ENCODE measurements around the gene NTM.

- TF ChIP-seq CTCF (IDR thresholded peaks at IDR 0.05 in 8 of 11, conservative IDR thresholded peaks at IDR 0.05 in 3 of 11) = no peak
- no peak for TF ChIP-seq POLR2AphosphoS5 (IDR thresholded peaks at IDR 0.05)
Observed at GRCh38 chr11:131616481-131617140, 246.2 kb downstream of the NTM start.

Measured in spleen (tissue), 7 donors.